HG03469 (cell line): ENCODE measurements around the gene PIM1.

Source experiments
- ATAC-seq: cut with Tn5 transposase; IDR thresholded peaks from one replicate; pipeline ENCODE4 v1.9.1; 2021; ENCODE audit warnings: mild to moderate bottlenecking, moderate library complexity, moderate number of reproducible peaks; ENCODE audit not compliant: unreplicated experiment

PIM1 gene

GRCh38 chr6:37137201-37138090, 32.5 kb upstream of the PIM1 start:
- no peak for ATAC-seq

GRCh38 chr6:37138856-37139229, 31.1 kb upstream of the PIM1 start:
- no peak for ATAC-seq

- no peak for ATAC-seq
Observed at GRCh38 chr6:37139230-37139962, 30.6 kb upstream of the PIM1 start.

- no peak for ATAC-seq
Observed at GRCh38 chr6:37140145-37140544, 29.8 kb upstream of the PIM1 start.

- ATAC-seq: no peak
Observed at GRCh38 chr6:37141281-37142049, 28.5 kb upstream of the PIM1 start.

- ATAC-seq: no peak
Observed at GRCh38 chr6:37142050-37142614, 27.8 kb upstream of the PIM1 start.

- ATAC-seq: no peak
Observed at GRCh38 chr6:37143585-37143984, 26.4 kb upstream of the PIM1 start.

- ATAC-seq: no peak
Observed at GRCh38 chr6:37145443-37145842, 24.5 kb upstream of the PIM1 start.

- ATAC-seq: no peak
Observed at GRCh38 chr6:37146735-37147157, 23.2 kb upstream of the PIM1 start.

- no peak for ATAC-seq
Observed at GRCh38 chr6:37149745-37150144, 20.2 kb upstream of the PIM1 start.

- ATAC-seq: no peak
Observed at GRCh38 chr6:37150314-37150713, 19.6 kb upstream of the PIM1 start.

GRCh38 chr6:37155394-37156312, 14.3 kb upstream of the PIM1 start:
- peak; percentile 85 for ATAC-seq

GRCh38 chr6:37158508-37158907, 11.4 kb upstream of the PIM1 start:
- no peak for ATAC-seq

- ATAC-seq: peak; percentile 33
Observed at GRCh38 chr6:37160922-37161778, 8.8 kb upstream of the PIM1 start.

GRCh38 chr6:37162740-37163139, 7.2 kb upstream of the PIM1 start:
- no peak for ATAC-seq

- ATAC-seq: no peak
Observed at GRCh38 chr6:37168163-37168758, 1.7 kb upstream of the PIM1 start.

- no peak for ATAC-seq
Observed at GRCh38 chr6:37168811-37169495, 999 bp upstream of the PIM1 start.
